ES-I3 (cell line): ENCODE results near the gene FAM162A.

Source experiments
- H3K36me3 ChIP-seq: 2 replicates; pipeline ENCODE4 v1.6.1; 2013; ENCODE audit warnings: mild to moderate bottlenecking, low read length, control low read depth, moderate library complexity; ENCODE audit not compliant: insufficient read depth
- H3K4me1 ChIP-seq: 2 replicates; pipeline ENCODE4 v1.6.1; 2013; ENCODE audit warnings: mild to moderate bottlenecking, control low read depth, low read length; ENCODE audit not compliant: insufficient read depth
- H3K9ac ChIP-seq: 2 replicates; pipeline ENCODE4 v1.6.1; 2013; ENCODE audit warnings: low read depth, mild to moderate bottlenecking, low read length, moderate library complexity
- H3K9me3 ChIP-seq: 2 replicates; pipeline ENCODE4 v1.6.1; 2013; ENCODE audit warnings: mild to moderate bottlenecking, low read length, moderate library complexity; ENCODE audit not compliant: control insufficient read depth, insufficient read depth

FAM162A gene

GRCh38 chr3:122383771-122384697 is at the start of gene FAM162A:
Gene FAM162A, plus strand, starts transcription at chr3:122384182. Its CDS starts 84 bp downstream, at chr3:122384266.
- Histone ChIP-seq H3K36me3 (no peaks in the 10 kb centered on the region), H3K9ac (peak within 1 kb of the TSS; percentile 62), H3K9me3 (no peaks in the 10 kb centered on the region), H3K4me1 (no peaks in the 10 kb centered on the region)

GRCh38 chr3:122342803-122343202 is 41.2 kb upstream of the FAM162A start:
- no peaks in the 10 kb centered on the region for H3K36me3 ChIP-seq
- no peak overlapping the region for H3K9ac ChIP-seq
- no peaks in the 10 kb centered on the region for H3K4me1 ChIP-seq
- H3K9me3 ChIP-seq: no peaks in the 10 kb centered on the region

- Histone ChIP-seq H3K9ac (no peak overlapping the region), H3K4me1 (no peaks in the 10 kb centered on the region), H3K36me3 (no peaks in the 10 kb centered on the region), H3K9me3 (no peaks in the 10 kb centered on the region)
These were observed 40.3 kb upstream of the FAM162A start for GRCh38 chr3:122343654-122344053.

- H3K9me3 ChIP-seq: no peaks in the 10 kb centered on the region
- no peaks in the 10 kb centered on the region for H3K36me3 ChIP-seq
- H3K9ac ChIP-seq: no peak overlapping the region
- no peaks in the 10 kb centered on the region for H3K4me1 ChIP-seq
These were observed 34.8 kb upstream of the FAM162A start for GRCh38 chr3:122349171-122349570.

- no peaks in the 10 kb centered on the region for H3K4me1 ChIP-seq
- H3K9ac ChIP-seq: no peak overlapping the region
- H3K36me3 ChIP-seq: no peaks in the 10 kb centered on the region
- H3K9me3 ChIP-seq: no peaks in the 10 kb centered on the region
These were observed 33.1 kb upstream of the FAM162A start for GRCh38 chr3:122350814-122351418.

GRCh38 chr3:122351612-122352011 is 32.4 kb upstream of the FAM162A start:
- H3K36me3 ChIP-seq: no peaks in the 10 kb centered on the region
- H3K9me3 ChIP-seq: no peaks in the 10 kb centered on the region
- no peak overlapping the region for H3K9ac ChIP-seq
- H3K4me1 ChIP-seq: no peaks in the 10 kb centered on the region

GRCh38 chr3:122353215-122353614 is 30.8 kb upstream of the FAM162A start:
- Histone ChIP-seq H3K9me3 (no peaks in the 10 kb centered on the region), H3K9ac (no peak overlapping the region), H3K36me3 (no peaks in the 10 kb centered on the region), H3K4me1 (no peaks in the 10 kb centered on the region)

- Histone ChIP-seq H3K36me3 (no peaks in the 10 kb centered on the region), H3K9me3 (no peaks in the 10 kb centered on the region), H3K4me1 (no peaks in the 10 kb centered on the region), H3K9ac (no peak overlapping the region)
These were observed 30.0 kb upstream of the FAM162A start for GRCh38 chr3:122353893-122354401.

GRCh38 chr3:122355612-122356011 is 28.4 kb upstream of the FAM162A start:
- no peaks in the 10 kb centered on the region for H3K36me3 ChIP-seq
- H3K9ac ChIP-seq: no peak overlapping the region
- no peaks in the 10 kb centered on the region for H3K9me3 ChIP-seq
- no peaks in the 10 kb centered on the region for H3K4me1 ChIP-seq

GRCh38 chr3:122356402-122356801 is 27.6 kb upstream of the FAM162A start:
- H3K9me3 ChIP-seq: no peaks in the 10 kb centered on the region
- H3K4me1 ChIP-seq: no peaks in the 10 kb centered on the region
- H3K9ac ChIP-seq: no peak overlapping the region
- H3K36me3 ChIP-seq: no peaks in the 10 kb centered on the region

GRCh38 chr3:122357828-122358702 is 25.9 kb upstream of the FAM162A start:
- H3K4me1 ChIP-seq: no peaks in the 10 kb centered on the region
- H3K9ac ChIP-seq: no peak overlapping the region
- no peaks in the 10 kb centered on the region for H3K36me3 ChIP-seq
- H3K9me3 ChIP-seq: no peaks in the 10 kb centered on the region

- Histone ChIP-seq H3K4me1 (no peaks in the 10 kb centered on the region), H3K9ac (no peak overlapping the region), H3K9me3 (no peaks in the 10 kb centered on the region), H3K36me3 (no peaks in the 10 kb centered on the region)
These were observed 25.3 kb upstream of the FAM162A start for GRCh38 chr3:122358703-122359032.

- no peaks in the 10 kb centered on the region for H3K4me1 ChIP-seq
- H3K9ac ChIP-seq: no peak overlapping the region
- no peaks in the 10 kb centered on the region for H3K9me3 ChIP-seq
- H3K36me3 ChIP-seq: peaks cover 11% of the 10 kb centered on the region
These were observed 22.0 kb upstream of the FAM162A start for GRCh38 chr3:122362026-122362425.

GRCh38 chr3:122364490-122364889 is 19.5 kb upstream of the FAM162A start:
- H3K36me3 ChIP-seq: peaks cover 11% of the 10 kb centered on the region

More at GRCh38 chr3:122364490-122364889, 19.5 kb upstream of the FAM162A start:
- Histone ChIP-seq H3K4me1 (no peaks in the 10 kb centered on the region), H3K9ac (no peak overlapping the region), H3K9me3 (no peaks in the 10 kb centered on the region)
